Naive thymus-derived CD8-positive, alpha-beta T cell (primary cell): ENCODE measurements around the gene PROB1. TPM values are rescaled to one million over a fixed set of nuclear protein-coding genes. Genes with fewer than 3 reads are reported as not detected.

ENCODE experiments used
- ATAC-seq, 2 donors: fragments of 150-1000 bp; cut with Tn5 transposase in 1 of 2; sonication (Bioruptor Pico), chemical (Tn5 transposase) in 1 of 2; 1 replicate in 1 of 2; 2 replicates in 1 of 2; pipeline ENCODE4 v1.10.0; 2021; ENCODE audit warnings: mild to moderate bottlenecking in 2 of 2, moderate library complexity in 2 of 2
- POLR2A ChIA-PET: fragments of 350-600 bp; sonication (Branson Sonifier 250); formaldehyde crosslinking; loops from one replicate; lab custom pipeline; 2021; ENCODE audit warnings: antibody characterized with exemption; lab: Charles Lee
- DNase-seq, 10 donors: peaks; one replicate each; pipeline versions ENCODE4 v3.0.0 to v3.0.0-alpha.2; 2020 to 2022
- H3K27ac Mint-ChIP-seq, 10 donors: one replicate each; pipeline ENCODE4 v1.8.0; 2020 to 2022; ENCODE audit warnings: mild to moderate bottlenecking in 10 of 10, mixed read lengths in 10 of 10, moderate library complexity in 4 of 10, inconsistent platforms in 1 of 10
- H3K27me3 Mint-ChIP-seq, 5 donors: one replicate each; pipeline ENCODE4 v1.8.0; 2021 to 2022; ENCODE audit warnings: mixed read lengths in 5 of 5
- H3K36me3 Mint-ChIP-seq, 3 donors: one replicate each; pipeline ENCODE4 v1.8.0; 2020 to 2022; ENCODE audit warnings: mixed read lengths in 3 of 3, mild to moderate bottlenecking in 2 of 3, inconsistent platforms in 1 of 3
- H3K4me1 Mint-ChIP-seq, 4 donors: one replicate each; pipeline ENCODE4 v1.8.0; 2021 to 2022; ENCODE audit warnings: mixed read lengths in 4 of 4
- H3K4me3 Mint-ChIP-seq, 10 donors: one replicate each; pipeline ENCODE4 v1.8.0; 2020 to 2022; ENCODE audit warnings: mild to moderate bottlenecking in 10 of 10, mixed read lengths in 10 of 10, moderate library complexity in 6 of 10, inconsistent platforms in 1 of 10
- H3K9me3 Mint-ChIP-seq, 9 donors: one replicate each; pipeline ENCODE4 v1.8.0; 2020 to 2022; ENCODE audit warnings: mixed read lengths in 9 of 9, mild to moderate bottlenecking in 3 of 9, inconsistent platforms in 1 of 9, moderate library complexity in 1 of 9
- polyA plus RNA-seq, 3 donors: library from polyadenylated mRNA; unstranded; fragments of 300-500 nt; fragmentation: Illumina TruSeq; gene quantifications; one replicate each; pipeline ENCODE4 v1.2.3, GENCODE V29; 2021
- total RNA-seq, 8 experiments: library from RNA in 2 of 8; stranded (reverse) in 2 of 8; gene quantifications; one replicate each; pipeline ENCODE4 v1.2.3 and lab custom pipeline; 2021 to 2026

PROB1 gene
- total and polyA plus RNA-seq, 5 experiments from 2014 or later = 0.03 to 0.88 (median 0.32) TPM

- Mint-ChIP-seq H3K27ac (peak overlapping the region in 5 of 10 donors; percentile 10 to 81 (median 70)), H3K4me3 (no peak overlapping the region)
These were observed 27.5 kb upstream of the PROB1 start for GRCh38 chr5:139422307-139422893.

GRCh38 chr5:139419226-139420192 lies 24.6 kb upstream of the PROB1 start:
- peaks cover 0 to 46% (median 32%) of the 10 kb centered on the region in 3 donors for H3K36me3 Mint-ChIP-seq
- no peak overlapping the region for H3K27ac Mint-ChIP-seq
- H3K4me3 Mint-ChIP-seq = no peak overlapping the region
- no peak for DNase-seq
- H3K9me3 Mint-ChIP-seq = no peaks in the 10 kb centered on the region
- no peak for ATAC-seq
- peaks cover 4 to 10% (median 6%) of the 10 kb centered on the region in 4 donors for H3K4me1 Mint-ChIP-seq
- POLR2A ChIA-PET = interaction anchor here (0.5 to 4.0 kb wide), 4 partner anchors 57 to 103 kb away, joined by 3 to 50 read pairs (median 6); no protein-coding TSS in a partner anchor
- H3K27me3 Mint-ChIP-seq = no peaks in the 10 kb centered on the region

More at GRCh38 chr5:139422307-139422893, 27.5 kb upstream of the PROB1 start:
- peaks cover 4 to 63% (median 36%) of the 10 kb centered on the region in 3 donors for H3K36me3 Mint-ChIP-seq
- H3K4me1 Mint-ChIP-seq = peaks cover 4 to 7% (median 5%) of the 10 kb centered on the region in 4 donors
- DNase-seq (peak in 9 of 10 donors; percentile 41 to 84 (median 67)), ATAC-seq (peak; percentile 98 to 99)
- H3K9me3 Mint-ChIP-seq = no peaks in the 10 kb centered on the region
- no peaks in the 10 kb centered on the region for H3K27me3 Mint-ChIP-seq
- POLR2A ChIA-PET = interaction anchor here (0.8 to 4.0 kb wide), 9 partner anchors 17 to 138 kb away, joined by 3 to 50 read pairs (median 4); partner anchors contain the start of genes DNAJC18, SMIM33 and STING1

GRCh38 chr5:139418793-139419192 lies 23.9 kb upstream of the PROB1 start:
- POLR2A ChIA-PET = interaction anchor here (0.6 kb wide), 1 partner anchor 58 kb away, joined by 5 read pairs; no protein-coding TSS in a partner anchor
- Mint-ChIP-seq H3K27me3 (no peaks in the 10 kb centered on the region), H3K4me1 (peaks cover 4 to 10% (median 6%) of the 10 kb centered on the region in 4 donors)

GRCh38 chr5:139417214-139417613 lies 22.3 kb upstream of the PROB1 start:
- no peak for DNase-seq
- peaks cover under 1 to 3% (median 2%) of the 10 kb centered on the region in 4 donors for H3K4me1 Mint-ChIP-seq
- H3K36me3 Mint-ChIP-seq = peaks cover 0 to 37% (median 20%) of the 10 kb centered on the region in 3 donors
- H3K27me3 Mint-ChIP-seq = no peaks in the 10 kb centered on the region
- no peak overlapping the region for H3K27ac Mint-ChIP-seq
- POLR2A ChIA-PET = interaction anchor here (0.6 to 0.7 kb wide), 4 partner anchors 14 to 216 kb away, joined by 3 to 7 read pairs (median 3); partner anchors contain the start of gene SPATA24
- no peak for ATAC-seq
- H3K9me3 Mint-ChIP-seq = no peaks in the 10 kb centered on the region
- no peak overlapping the region for H3K4me3 Mint-ChIP-seq

More at GRCh38 chr5:139418793-139419192, 23.9 kb upstream of the PROB1 start:
- Mint-ChIP-seq H3K4me3 (no peak overlapping the region), H3K9me3 (no peaks in the 10 kb centered on the region), H3K36me3 (peaks cover 0 to 39% (median 27%) of the 10 kb centered on the region in 3 donors), H3K27ac (peak overlapping the region in 1 of 10 donors; percentile 47)
- DNase-seq (no peak), ATAC-seq (no peak)

GRCh38 chr5:139416651-139417050 lies 21.7 kb upstream of the PROB1 start:
- Mint-ChIP-seq H3K36me3 (peaks cover 0 to 36% (median 20%) of the 10 kb centered on the region in 3 donors), H3K4me3 (no peak overlapping the region), H3K9me3 (no peaks in the 10 kb centered on the region), H3K27ac (peak overlapping the region in 1 of 10 donors; percentile 8), H3K27me3 (no peaks in the 10 kb centered on the region), H3K4me1 (peaks cover 0 to 3% (median 1%) of the 10 kb centered on the region in 4 donors)
- POLR2A ChIA-PET = no interaction called here
- no peak for ATAC-seq
- DNase-seq = no peak

GRCh38 chr5:139415869-139416268 lies 21.0 kb upstream of the PROB1 start:
- Mint-ChIP-seq H3K27me3 (no peaks in the 10 kb centered on the region), H3K4me1 (peaks cover 0 to 3% (median 2%) of the 10 kb centered on the region in 4 donors), H3K27ac (no peak overlapping the region), H3K9me3 (no peaks in the 10 kb centered on the region), H3K36me3 (peaks cover 0 to 34% (median 20%) of the 10 kb centered on the region in 3 donors), H3K4me3 (no peak overlapping the region)
- no peak for DNase-seq
- ATAC-seq = no peak
- POLR2A ChIA-PET = no interaction called here

- peaks cover 0 to 3% (median 2%) of the 10 kb centered on the region in 4 donors for H3K4me1 Mint-ChIP-seq
- DNase-seq = no peak
- ATAC-seq = no peak
These were observed 20.4 kb upstream of the PROB1 start for GRCh38 chr5:139415221-139415861.

GRCh38 chr5:139414581-139415130 lies 19.8 kb upstream of the PROB1 start:
- Mint-ChIP-seq H3K27me3 (no peaks in the 10 kb centered on the region), H3K4me1 (peaks cover 0 to 3% (median 2%) of the 10 kb centered on the region in 4 donors), H3K9me3 (no peaks in the 10 kb centered on the region), H3K27ac (peak overlapping the region in 1 of 10 donors; percentile 62), H3K4me3 (no peak overlapping the region), H3K36me3 (peaks cover 0 to 22% (median 16%) of the 10 kb centered on the region in 3 donors)
- ATAC-seq = peak in 1 of 2 donors; percentile 33
- POLR2A ChIA-PET = interaction anchor here (1.0 kb wide), 1 partner anchor 223 kb away, joined by 3 read pairs; no protein-coding TSS in a partner anchor
- peak in 1 of 10 donors; percentile 16 for DNase-seq

More at GRCh38 chr5:139415221-139415861, 20.4 kb upstream of the PROB1 start:
- H3K9me3 Mint-ChIP-seq = no peaks in the 10 kb centered on the region
- POLR2A ChIA-PET = no interaction called here
- H3K27me3 Mint-ChIP-seq = no peaks in the 10 kb centered on the region
- H3K27ac Mint-ChIP-seq = no peak overlapping the region
- no peak overlapping the region for H3K4me3 Mint-ChIP-seq
- H3K36me3 Mint-ChIP-seq = peaks cover 0 to 28% (median 20%) of the 10 kb centered on the region in 3 donors

GRCh38 chr5:139413963-139414362 lies 19.1 kb upstream of the PROB1 start:
- Mint-ChIP-seq H3K36me3 (peaks cover 0 to 15% (median 10%) of the 10 kb centered on the region in 3 donors), H3K27ac (no peak overlapping the region), H3K27me3 (no peaks in the 10 kb centered on the region), H3K9me3 (no peaks in the 10 kb centered on the region), H3K4me1 (peaks cover 0 to 3% (median 2%) of the 10 kb centered on the region in 4 donors), H3K4me3 (no peak overlapping the region)
- DNase-seq (no peak), ATAC-seq (no peak)
- POLR2A ChIA-PET = interaction anchor here (1.0 kb wide), 1 partner anchor 224 kb away, joined by 3 read pairs; no protein-coding TSS in a partner anchor

GRCh38 chr5:139413153-139413552 lies 18.2 kb upstream of the PROB1 start:
- POLR2A ChIA-PET = interaction anchor here (0.6 kb wide), 1 partner anchor 8 kb away, joined by 4 read pairs; no protein-coding TSS in a partner anchor
- no peaks in the 10 kb centered on the region for H3K9me3 Mint-ChIP-seq
- H3K36me3 Mint-ChIP-seq = peaks cover 0 to 9% (median 3%) of the 10 kb centered on the region in 3 donors
- H3K4me1 Mint-ChIP-seq = peaks cover 0 to 4% (median 2%) of the 10 kb centered on the region in 4 donors
- peak overlapping the region in 1 of 10 donors; percentile 48 for H3K27ac Mint-ChIP-seq
- H3K4me3 Mint-ChIP-seq = no peak overlapping the region
- ATAC-seq = no peak
- H3K27me3 Mint-ChIP-seq = no peaks in the 10 kb centered on the region
- no peak for DNase-seq

GRCh38 chr5:139410993-139411828 lies 16.3 kb upstream of the PROB1 start:
- H3K4me1 Mint-ChIP-seq = peaks cover 8 to 17% (median 10%) of the 10 kb centered on the region in 4 donors
- DNase-seq = no peak
- no peaks in the 10 kb centered on the region for H3K9me3 Mint-ChIP-seq
- no peak overlapping the region for H3K27ac Mint-ChIP-seq
- POLR2A ChIA-PET = interaction anchor here (0.6 to 1.1 kb wide), 3 partner anchors 17 to 132 kb away, joined by 3 to 5 read pairs (median 3); no protein-coding TSS in a partner anchor
- ATAC-seq = no peak
- peaks cover 0 to 7% (median 0%) of the 10 kb centered on the region in 3 donors for H3K36me3 Mint-ChIP-seq
- no peaks in the 10 kb centered on the region for H3K27me3 Mint-ChIP-seq
- no peak overlapping the region for H3K4me3 Mint-ChIP-seq
